Kidney glomerular epithelial cell (primary cell): Measurements from ENCODE around the gene PRSS21.

Source experiments
- DNase-seq: peaks from one replicate; lab custom pipeline; 2025; lab: John Stamatoyannopoulos, UW

PRSS21 gene

DNA sequence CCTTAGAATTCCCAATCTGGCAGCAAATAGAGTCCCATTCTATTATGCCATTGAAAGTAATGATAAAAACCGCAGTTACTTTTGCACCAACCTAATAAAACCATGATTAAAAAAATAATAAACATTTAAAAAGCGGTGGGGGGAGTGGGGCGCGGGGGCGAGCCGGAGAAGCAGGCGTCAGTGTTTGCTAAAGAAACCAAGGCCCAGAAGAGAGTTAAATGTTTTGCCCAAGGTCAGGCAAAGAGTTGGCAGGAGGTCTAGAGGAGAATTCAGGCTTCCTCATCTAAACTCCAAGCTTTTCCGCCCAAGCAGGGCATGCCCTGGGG is 50.6 kb downstream of the PRSS21 start:
- no peak for DNase-seq

DNA sequence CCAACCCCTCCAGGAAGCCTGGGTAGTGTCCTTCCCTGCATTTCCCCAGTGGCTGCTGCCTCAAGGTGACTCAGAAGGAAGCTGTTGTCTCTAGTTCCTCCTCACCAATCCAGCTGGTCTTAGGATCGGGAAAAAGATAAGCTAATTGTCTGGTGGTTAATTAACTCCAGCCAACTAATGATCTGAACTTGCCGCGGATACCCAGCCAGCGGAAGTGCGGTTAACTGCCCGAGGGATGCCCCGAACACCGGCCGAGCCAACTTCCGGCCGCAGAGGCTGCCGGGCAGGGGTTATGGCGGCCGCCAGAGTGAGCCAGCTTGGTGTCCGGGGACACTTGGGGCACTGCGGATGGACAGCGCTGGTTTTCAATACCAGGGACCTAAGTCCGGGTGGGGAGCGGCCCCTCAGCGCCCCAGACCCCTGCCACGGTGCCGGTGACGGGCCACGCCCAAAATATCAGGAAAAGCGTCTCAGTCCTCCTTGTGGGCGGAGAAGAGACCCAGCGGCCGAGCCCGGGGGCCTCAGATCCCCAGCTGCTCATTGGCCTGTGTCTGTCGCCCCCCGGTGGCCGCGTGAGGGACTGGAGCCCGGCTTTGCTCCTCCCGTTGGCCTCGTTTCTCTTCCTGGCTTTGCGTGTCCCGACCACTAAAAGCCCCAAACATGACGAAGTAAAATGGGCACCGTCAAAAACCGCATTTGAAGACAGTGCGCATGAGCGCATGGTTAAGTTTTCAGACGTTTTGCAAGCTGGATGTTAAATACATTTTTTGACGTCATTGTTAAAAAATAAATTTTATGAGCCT is 51.2 kb downstream of the PRSS21 start:
- peak; percentile 89 for DNase-seq
